G401.6 (cell line): ENCODE data around the gene PRR3.

Experiments
- FAIRE-seq: peaks from 2 replicates; lab custom pipeline; 2012; peaks lifted over from hg19 to GRCh38; lab: Jason Lieb, UNC

The PRR3 gene

GRCh38 chr6:30571762-30572082 lies 14.6 kb downstream of the PRR3 start:
- no peak for FAIRE-seq

GRCh38 chr6:30572148-30572547 lies 15.1 kb downstream of the PRR3 start:
- no peak for FAIRE-seq

- no peak for FAIRE-seq
Measured at GRCh38 chr6:30573113-30573512, 16.0 kb downstream of the PRR3 start.

DNA sequence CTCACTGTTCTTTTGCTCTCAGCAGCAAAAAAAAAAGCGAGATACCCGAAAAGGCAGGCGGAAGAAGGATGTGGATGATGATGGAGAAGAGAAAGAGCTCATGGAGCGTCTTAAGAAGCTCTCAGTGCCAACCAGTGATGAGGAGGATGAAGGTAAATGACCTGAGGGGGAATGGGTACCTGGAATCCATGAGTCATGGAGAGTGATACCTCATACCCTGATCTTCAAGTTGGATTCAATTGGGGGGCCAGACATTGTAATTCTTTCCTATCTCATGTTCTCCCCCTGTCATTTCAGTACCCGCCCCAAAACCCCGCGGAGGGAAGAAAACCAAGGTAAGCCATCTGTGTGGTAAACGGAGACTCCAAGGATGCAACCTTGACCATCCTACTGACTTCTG lies 21.0 kb downstream of the PRR3 start:
- FAIRE-seq, result no peak

- FAIRE-seq, result no peak
Measured at GRCh38 chr6:30583921-30584320, 26.8 kb downstream of the PRR3 start.

DNA sequence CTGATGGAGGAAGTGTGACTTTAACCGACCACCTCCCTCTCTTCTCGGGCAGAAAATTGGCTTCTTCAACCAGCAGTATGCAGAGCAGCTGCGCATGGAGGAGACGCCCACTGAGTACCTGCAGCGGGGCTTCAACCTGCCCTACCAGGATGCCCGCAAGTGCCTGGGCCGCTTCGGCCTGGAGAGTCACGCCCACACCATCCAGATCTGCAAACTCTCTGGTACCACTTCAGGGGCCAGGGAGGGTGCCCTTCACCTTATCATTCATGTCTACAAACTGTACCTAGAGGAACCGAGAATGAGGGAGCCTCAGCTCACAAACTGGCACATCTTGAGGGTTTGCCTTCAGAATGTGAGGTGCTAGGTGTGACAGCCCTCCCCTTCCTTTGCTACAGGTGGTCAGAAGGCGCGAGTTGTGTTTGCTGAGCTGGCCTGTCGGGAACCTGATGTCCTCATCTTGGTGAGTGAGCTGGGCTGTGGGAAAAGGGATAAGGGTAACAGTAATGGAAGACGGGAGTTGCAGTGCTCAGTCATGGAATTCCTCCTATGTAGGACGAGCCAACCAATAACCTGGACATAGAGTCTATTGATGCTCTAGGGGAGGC lies 32.8 kb downstream of the PRR3 start:
- no peak for FAIRE-seq

DNA sequence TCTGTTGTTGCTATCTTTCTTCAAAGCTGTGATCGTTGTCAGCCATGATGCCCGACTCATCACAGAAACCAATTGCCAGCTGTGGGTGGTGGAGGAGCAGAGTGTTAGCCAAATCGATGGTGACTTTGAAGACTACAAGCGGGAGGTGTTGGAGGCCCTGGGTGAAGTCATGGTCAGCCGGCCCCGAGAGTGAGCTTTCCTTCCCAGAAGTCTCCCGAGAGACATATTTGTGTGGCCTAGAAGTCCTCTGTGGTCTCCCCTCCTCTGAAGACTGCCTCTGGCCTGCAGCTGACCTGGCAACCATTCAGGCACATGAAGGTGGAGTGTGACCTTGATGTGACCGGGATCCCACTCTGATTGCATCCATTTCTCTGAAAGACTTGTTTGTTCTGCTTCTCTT lies 33.4 kb downstream of the PRR3 start:
- no peak for FAIRE-seq

DNA sequence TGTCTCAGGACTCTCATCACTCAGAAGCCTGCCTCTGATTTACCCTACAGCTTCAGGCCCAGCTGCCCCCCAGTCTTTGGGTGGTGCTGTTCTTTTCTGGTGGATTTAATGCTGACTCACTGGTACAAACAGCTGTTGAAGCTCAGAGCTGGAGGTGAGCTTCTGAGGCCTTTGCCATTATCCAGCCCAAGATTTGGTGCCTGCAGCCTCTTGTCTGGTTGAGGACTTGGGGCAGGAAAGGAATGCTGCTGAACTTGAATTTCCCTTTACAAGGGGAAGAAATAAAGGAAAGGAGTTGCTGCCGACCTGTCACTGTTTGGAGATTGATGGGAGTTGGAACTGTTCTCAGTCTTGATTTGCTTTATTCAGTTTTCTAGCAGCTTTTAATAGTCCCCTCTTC lies 33.9 kb downstream of the PRR3 start:
- FAIRE-seq, result no peak

DNA sequence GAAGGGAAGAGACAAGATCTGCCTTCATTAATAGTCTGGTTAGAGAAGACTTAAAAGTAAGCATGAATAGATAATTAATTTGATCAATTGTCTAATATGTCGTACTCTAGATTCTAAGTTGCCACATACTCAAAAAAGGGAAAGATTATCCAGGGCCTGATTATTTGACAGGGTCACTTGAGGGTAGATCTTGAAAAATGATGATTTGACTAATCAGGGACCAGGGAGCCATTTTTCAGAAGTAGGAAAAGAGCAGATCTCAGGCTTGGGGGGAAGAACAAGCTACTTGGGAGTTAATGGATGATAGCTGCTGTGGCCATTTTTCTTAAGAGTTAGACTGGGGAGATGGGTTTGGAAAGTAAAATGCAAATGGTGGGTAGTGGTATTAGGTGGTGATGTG lies 35.2 kb downstream of the PRR3 start:
- FAIRE-seq, result no peak

DNA sequence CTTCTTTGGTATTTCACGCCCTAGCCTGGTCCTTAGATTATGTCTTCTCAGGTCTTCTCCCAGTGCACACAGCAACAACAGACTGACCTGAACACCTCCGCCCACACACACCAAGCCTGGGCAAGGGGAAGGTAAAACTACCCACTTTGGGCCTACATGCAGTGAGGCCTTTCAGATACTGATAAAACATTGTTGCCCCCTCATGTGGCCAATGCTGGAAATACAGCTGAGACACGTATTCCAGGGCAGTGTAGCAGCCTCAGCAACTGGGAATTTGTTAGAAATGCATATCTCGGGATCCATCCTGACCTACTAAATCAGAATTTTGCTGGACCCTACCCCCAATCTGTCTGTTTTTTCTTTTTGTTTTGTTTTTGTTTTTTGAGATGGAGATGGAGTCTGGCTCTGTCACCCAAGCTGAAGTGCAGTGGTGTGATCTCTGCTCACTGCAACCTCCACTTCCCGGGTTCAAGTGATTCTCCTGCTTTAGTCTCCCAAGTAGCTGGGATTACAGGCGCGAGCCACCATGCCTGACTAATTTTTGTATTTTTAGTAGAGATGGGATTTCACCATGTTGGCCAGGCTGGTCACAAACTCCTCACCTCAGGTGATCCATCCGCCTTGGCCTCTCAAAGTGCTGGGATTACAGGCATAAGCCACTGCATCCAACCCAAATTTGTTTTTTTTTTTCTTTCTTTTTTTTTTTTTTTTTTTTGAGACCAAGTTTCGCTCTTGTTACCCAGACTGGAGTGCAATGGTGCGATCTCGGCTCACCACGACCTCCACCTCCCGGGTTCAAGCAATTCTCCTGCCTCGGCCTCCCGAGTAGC lies 40.4 kb downstream of the PRR3 start:
- peak; percentile 93 for FAIRE-seq

- FAIRE-seq, result no peak
Measured at GRCh38 chr6:30598912-30599624, 42.0 kb downstream of the PRR3 start.

DNA sequence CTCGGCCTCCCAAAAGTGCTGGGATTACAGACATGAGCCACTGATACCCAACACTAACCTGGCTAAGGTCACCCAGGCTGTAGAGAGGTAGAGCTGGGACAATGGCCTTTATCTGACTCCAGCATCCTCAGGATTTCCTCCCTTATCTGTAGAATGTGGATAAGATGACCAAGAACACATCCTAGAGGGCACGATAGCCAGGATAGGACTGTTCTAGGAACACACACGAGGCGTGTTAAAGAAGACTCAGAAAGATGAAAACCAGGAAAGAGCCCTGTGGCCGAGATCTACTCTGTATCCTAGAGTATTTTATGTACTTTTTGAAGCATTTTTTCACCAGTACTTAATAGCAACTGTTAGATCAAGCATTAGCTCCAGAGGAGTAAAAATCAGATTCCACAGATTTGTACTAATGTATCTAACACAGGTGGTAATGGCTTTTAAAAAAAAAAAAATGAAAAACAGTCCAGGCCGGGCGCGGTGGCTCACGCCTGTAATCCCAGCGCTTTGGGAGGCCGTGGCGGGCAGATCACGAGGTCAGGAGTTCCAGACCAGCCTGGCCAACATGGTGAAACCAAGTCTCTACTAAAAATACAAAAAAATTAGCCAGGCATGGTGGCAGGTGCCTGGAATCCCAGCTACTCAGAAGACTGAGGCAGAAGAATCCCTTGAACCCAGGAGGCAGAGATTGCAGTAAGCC lies 42.7 kb downstream of the PRR3 start:
- no peak for FAIRE-seq

DNA sequence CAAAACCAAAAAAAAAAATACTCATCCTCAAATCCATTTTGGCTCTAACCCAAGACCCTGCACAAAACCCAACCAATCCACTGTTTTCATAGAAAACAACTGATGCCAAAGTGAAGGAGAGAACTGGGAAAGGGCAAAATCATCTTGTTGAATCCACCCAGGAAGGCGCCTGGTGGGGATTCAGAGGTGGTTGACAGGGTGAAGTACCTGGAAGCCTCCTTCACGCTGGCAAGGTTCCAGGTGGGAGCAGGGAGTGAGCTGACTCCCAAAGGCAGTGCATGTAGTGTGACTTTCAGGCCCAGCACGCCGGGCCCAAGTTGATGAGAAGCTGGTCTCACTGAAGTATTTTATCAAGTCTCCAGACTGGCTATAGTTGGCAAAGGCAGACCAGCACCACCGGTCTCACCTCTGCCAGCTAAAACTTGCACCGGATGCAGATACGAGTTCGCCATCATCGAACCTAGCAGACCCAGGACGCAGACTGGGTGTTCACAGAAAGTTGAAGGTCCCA lies 43.4 kb downstream of the PRR3 start:
- FAIRE-seq, result no peak

DNA sequence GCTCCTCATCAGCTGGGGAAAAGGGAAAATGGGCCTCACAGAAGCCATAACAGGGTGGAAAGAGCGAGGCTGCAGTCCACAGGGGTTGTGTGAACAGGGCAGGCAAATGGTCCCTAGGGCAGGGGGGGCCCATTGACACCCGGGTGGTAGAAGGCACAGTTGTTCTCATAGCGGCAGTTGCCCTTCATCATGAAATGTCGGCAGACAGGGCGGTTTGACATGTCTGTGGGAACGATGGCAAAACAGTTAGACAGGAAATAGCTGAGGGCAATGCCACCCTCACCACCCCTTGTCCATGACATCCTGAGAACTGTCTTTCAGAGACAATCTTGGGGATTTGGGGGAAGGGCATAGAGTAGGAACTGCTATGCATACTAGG lies 44.3 kb downstream of the PRR3 start:
- FAIRE-seq, result no peak

DNA sequence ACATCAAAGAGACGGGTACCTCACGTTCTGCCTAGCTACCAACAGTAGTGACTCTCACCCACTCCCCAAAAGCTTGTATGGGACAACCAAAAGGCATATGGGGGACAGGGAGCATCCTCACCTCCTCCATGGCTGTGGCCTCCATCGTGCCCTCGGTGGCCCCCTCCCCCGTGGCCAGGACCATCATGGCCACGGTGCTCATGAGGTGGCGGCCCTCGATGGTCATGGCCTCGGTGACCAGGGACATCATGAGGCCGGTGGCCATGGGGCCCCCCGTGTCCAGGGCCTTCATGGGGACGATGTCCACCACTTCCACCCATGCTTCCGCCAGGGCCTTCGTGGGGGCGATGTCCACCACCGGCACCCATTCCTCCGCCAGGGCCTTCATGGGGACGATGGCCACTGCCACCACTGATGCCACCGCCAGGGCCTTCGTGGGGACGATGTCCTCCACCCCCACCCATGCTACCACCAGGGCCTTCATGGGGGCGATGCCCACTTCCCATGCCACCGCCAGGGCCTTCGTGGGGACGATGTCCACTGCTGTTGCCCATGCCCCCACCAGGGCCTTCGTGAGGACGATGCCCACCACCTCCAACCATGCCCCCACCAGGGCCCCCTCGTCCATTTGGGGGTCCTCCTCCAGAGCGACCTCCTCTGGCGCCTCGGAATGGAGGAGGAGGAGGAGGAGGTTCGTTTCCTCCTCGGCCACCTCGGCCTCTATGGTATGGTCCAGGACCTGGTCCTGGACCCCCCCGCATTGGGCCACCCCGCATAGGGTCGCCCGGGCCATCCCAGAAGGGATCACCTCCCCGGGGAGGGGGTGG lies 44.9 kb downstream of the PRR3 start:
- FAIRE-seq, result no peak

GRCh38 chr6:30603961-30604360 lies 46.9 kb downstream of the PRR3 start:
- FAIRE-seq, result no peak

DNA sequence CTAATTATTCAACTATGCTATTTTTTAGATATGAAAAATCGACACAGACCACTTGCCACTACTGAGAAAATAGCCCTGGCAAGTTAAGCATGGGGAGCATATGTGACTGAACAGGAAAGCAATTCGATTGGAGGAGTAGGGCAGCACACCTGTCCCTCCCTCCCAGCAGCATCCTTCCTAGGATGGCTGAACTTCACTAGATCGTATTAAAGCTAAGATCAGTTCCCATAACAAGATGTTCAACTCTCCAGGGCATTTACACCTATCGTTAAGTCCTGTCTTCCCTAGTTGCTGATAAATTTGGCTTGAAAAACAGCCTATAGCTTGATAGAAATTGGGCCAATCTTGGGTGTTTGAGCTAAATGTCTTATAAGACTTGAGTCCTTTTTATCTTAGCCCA lies 53.0 kb downstream of the PRR3 start:
- no peak for FAIRE-seq

GRCh38 chr6:30611150-30611855 lies 54.2 kb downstream of the PRR3 start:
- FAIRE-seq, result no peak

- FAIRE-seq, result no peak
Measured at GRCh38 chr6:30611856-30612194, 54.7 kb downstream of the PRR3 start.

DNA sequence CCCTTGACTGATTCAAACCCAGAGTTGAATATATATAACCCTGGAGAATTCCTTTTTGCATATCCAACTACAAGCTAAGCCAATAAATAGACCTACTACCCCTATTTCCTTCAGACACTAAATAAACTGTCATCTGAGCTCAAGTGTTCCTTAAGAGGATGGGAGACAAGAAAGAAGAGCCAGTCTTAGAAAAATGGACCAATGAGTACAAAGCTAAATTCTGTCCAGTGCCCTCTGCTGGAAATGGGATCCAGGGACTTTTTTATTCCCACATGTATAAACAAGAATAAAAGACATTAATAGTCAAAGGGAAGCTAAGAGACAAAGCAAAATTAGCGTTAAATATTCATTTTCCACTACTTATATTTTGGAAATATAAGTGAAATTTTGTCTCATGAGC lies 55.1 kb downstream of the PRR3 start:
- peak; percentile 3 for FAIRE-seq

- FAIRE-seq, result no peak
Measured at GRCh38 chr6:30612687-30613248, 55.7 kb downstream of the PRR3 start.
